ENCODE measurements around the gene ERN2. TPM values are rescaled to one million over a fixed set of nuclear protein-coding genes. Genes with fewer than 3 reads are reported as not detected.

Gene ERN2
- total RNA-seq, 1 donor from 2014 or later = 1.8 TPM

DNA sequence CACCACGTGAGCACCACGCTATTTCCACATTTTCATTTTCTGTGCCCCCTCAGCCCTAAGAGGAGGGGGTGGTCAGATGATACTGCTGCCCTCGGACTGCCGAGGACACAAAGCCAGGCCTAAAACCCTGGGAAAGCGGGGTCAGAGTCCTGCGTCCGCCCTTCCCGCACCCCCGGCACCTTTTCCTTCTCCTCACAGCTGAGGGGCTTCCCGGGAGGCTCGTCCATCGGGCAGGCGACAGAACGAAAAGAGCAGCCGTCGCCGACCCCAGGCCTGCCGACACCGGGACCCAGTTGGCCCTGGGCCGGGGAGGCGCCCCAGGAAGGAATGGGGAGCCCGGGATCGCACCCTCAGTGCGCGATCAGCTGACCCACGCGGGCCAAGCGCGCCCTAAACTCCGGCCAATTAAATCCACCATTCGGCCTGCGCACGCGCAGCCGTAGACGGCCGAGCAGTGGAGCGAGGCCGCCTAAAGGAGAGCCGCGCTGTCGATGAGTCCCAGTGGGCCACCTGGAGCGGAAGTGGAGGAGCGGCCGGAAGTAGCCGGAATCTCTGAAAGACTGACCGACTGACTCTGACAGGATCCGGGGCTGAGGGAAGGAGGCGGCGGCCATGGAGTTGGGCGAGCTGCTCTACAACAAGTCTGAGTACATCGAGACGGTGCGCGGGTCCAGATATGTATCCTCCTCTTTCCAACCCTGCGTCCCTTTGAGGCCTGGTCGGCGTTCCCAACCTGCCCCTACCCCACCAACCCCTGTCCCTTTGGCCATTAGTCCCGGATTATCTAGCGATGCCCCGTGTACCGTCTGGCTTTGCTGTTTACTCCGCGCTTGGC, 71.9 kb downstream of the ERN2 start, which contains the start of the genes DCTN5 and PALB2:
Gene DCTN5, plus strand, starts transcription at position 536 of the 835 bp plus-strand sequence. Its CDS starts 77 bp downstream, at position 613.
Gene PALB2, minus strand, starts transcription at position 380 of the 835 bp plus-strand sequence. Its CDS starts 153 bp downstream, at position 227.
- peak; percentile 92 for DNase-seq (ENCODE audit: low spot score)
- peaks cover 52% of the 10 kb centered on the region for H3K79me2 ChIP-seq (ENCODE audit: low read depth)
- no peak within 1 kb of the TSS for H3K27ac ChIP-seq
- H3K9me3 ChIP-seq (ENCODE audit: low read depth) = no peaks in the 10 kb centered on the region
- Mint-ChIP-seq H3K27me3 (ENCODE audit: insufficient read depth, low read depth) (peaks cover 4% of the 10 kb centered on the region), H3K4me1 (peaks cover 15% of the 10 kb centered on the region), H3K36me3 (peaks cover 14% of the 10 kb centered on the region), H3K4me3 (peak within 1 kb of the TSS; percentile 99), H3K27ac (peak within 1 kb of the TSS; percentile 93), H3K9me3 (no peaks in the 10 kb centered on the region)
- peak within 1 kb of the TSS; percentile 65 for H3K9ac ChIP-seq
- H3F3A ChIP-seq (ENCODE audit: low read depth) = peaks cover 5% of the 10 kb centered on the region
- no peaks in the 10 kb centered on the region for H3K4me1 ChIP-seq
- peak within 1 kb of the TSS; percentile 69 for H3K4me3 ChIP-seq
- TF ChIP-seq, protein P1, sequence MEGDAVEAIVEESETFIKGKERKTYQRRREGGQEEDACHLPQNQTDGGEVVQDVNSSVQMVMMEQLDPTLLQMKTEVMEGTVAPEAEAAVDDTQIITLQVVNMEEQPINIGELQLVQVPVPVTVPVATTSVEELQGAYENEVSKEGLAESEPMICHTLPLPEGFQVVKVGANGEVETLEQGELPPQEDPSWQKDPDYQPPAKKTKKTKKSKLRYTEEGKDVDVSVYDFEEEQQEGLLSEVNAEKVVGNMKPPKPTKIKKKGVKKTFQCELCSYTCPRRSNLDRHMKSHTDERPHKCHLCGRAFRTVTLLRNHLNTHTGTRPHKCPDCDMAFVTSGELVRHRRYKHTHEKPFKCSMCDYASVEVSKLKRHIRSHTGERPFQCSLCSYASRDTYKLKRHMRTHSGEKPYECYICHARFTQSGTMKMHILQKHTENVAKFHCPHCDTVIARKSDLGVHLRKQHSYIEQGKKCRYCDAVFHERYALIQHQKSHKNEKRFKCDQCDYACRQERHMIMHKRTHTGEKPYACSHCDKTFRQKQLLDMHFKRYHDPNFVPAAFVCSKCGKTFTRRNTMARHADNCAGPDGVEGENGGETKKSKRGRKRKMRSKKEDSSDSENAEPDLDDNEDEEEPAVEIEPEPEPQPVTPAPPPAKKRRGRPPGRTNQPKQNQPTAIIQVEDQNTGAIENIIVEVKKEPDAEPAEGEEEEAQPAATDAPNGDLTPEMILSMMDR (IDR thresholded peaks at IDR 0.05) = no peak
- TF ChIP-seq EZH2phosphoT487 (IDR thresholded peaks at IDR 0.05) (no peak), EZH2 (IDR thresholded peaks at IDR 0.05) (no peak)
- H4K20me1 ChIP-seq (ENCODE audit: low read depth) = no peaks in the 10 kb centered on the region
- peak within 1 kb of the TSS; percentile 77 for H3K4me2 ChIP-seq
- H2AFZ ChIP-seq (replicated peaks) = peak within 1 kb of the TSS; percentile 51
- H3K27me3 ChIP-seq = no peaks in the 10 kb centered on the region
- H3K36me3 ChIP-seq = no peaks in the 10 kb centered on the region

DNA sequence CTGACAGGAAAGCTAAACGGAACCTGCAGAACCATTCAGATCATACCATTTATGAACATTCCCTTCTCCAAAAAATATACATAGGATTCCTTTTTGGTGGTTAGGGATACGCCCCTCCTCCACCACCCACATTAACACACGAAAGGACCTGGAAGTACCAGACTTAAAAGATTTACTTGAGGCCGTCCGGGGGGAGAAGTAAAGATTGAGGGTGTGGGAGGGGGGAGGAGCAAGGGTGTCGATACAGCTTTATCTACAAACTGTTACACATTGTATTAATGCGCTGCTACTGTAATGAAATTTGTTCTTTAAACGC, 72.4 kb downstream of the ERN2 start:
- Histone ChIP-seq H3K27me3 (no peaks in the 10 kb centered on the region), H3K9ac (peak overlapping the region; percentile 65), H3K9me3 (ENCODE audit: low read depth) (no peaks in the 10 kb centered on the region), H3F3A (ENCODE audit: low read depth) (peaks cover 5% of the 10 kb centered on the region), H3K4me3 (peak overlapping the region; percentile 69), H2AFZ (replicated peaks) (peak overlapping the region; percentile 23), H3K27ac (no peak overlapping the region), H3K4me2 (peak overlapping the region; percentile 73), H3K4me1 (no peaks in the 10 kb centered on the region), H3K36me3 (no peaks in the 10 kb centered on the region), H4K20me1 (ENCODE audit: low read depth) (no peaks in the 10 kb centered on the region), H3K79me2 (ENCODE audit: low read depth) (peaks cover 46% of the 10 kb centered on the region)
- Mint-ChIP-seq H3K27ac (peak overlapping the region; percentile 93), H3K27me3 (ENCODE audit: insufficient read depth, low read depth) (peaks cover 4% of the 10 kb centered on the region), H3K9me3 (no peaks in the 10 kb centered on the region), H3K4me1 (peaks cover 15% of the 10 kb centered on the region), H3K36me3 (peaks cover 13% of the 10 kb centered on the region), H3K4me3 (peak overlapping the region; percentile 99)
- DNase-seq (ENCODE audit: low spot score) = no peak
- no peak for TF ChIP-seq EZH2 (IDR thresholded peaks at IDR 0.05)
- no peak for TF ChIP-seq EZH2phosphoT487 (IDR thresholded peaks at IDR 0.05)
- TF ChIP-seq, protein P1 (IDR thresholded peaks at IDR 0.05) = no peak

Other genes starting within 250 kb of the ERN2 start
- gene GGA2, start 202.7 kb downstream of the ERN2 start, total RNA-seq (ENCODE audit: low replicate concordance) = 139 and 180 TPM in 2 replicates
- 19.7 and 38.9 TPM in 2 replicates for gene EARS2, start 155.9 kb downstream of the ERN2 start, total RNA-seq (ENCODE audit: low replicate concordance)
- gene UBFD1, start 155.5 kb downstream of the ERN2 start, total RNA-seq (ENCODE audit: low replicate concordance) = 64.9 and 138 TPM in 2 replicates
- gene NDUFAB1, start 116.9 kb downstream of the ERN2 start, total RNA-seq (ENCODE audit: low replicate concordance) = 122 and 131 TPM in 2 replicates
- 11.4 and 23.3 TPM in 2 replicates for gene PALB2, start 71.9 kb downstream of the ERN2 start, total RNA-seq (ENCODE audit: low replicate concordance)
- gene DCTN5, start 71.8 kb downstream of the ERN2 start, total RNA-seq (ENCODE audit: low replicate concordance) = 35.7 and 40.3 TPM in 2 replicates
- 93.5 and 105 TPM in 2 replicates for gene PLK1, start 34.3 kb downstream of the ERN2 start, total RNA-seq (ENCODE audit: low replicate concordance)
- 0.13 and 0.46 TPM in 2 replicates for gene CHP2, start 41.8 kb upstream of the ERN2 start, total RNA-seq (ENCODE audit: low replicate concordance)
- 5.0 and 9.5 TPM in 2 replicates for gene PRKCB, start 122.8 kb upstream of the ERN2 start, total RNA-seq (ENCODE audit: low replicate concordance)

All from neural progenitor cell (in vitro differentiated cells).